ENCODE results near the gene RNF112. TPM values are rescaled to one million over a fixed set of nuclear protein-coding genes. Genes with fewer than 3 reads are reported as not detected.
"Not testable (repeated sequence)": the region's sequence is repeated elsewhere in the genome, so short reads cannot be mapped to it uniquely, and the experiment has no call there.

The RNF112 gene
- total RNA-seq, 2 donors from 2014 or later = 0.84 to 1.6 TPM

GRCh38 chr17:19457830-19458271 lies 46.8 kb downstream of the RNF112 start:
- no peak for ATAC-seq (replicated peaks in 1 of 2)
- Mint-ChIP-seq H3K4me3 (no peak overlapping the region), H3K36me3 (ENCODE audit: insufficient read depth in 2 of 2) (no peaks in the 10 kb centered on the region), H3K4me1 (ENCODE audit: low read depth) (peaks cover 15% of the 10 kb centered on the region), H3K27ac (no peak overlapping the region), H3K27me3 (ENCODE audit: low read depth) (no peaks in the 10 kb centered on the region), H3K9me3 (no peaks in the 10 kb centered on the region)
- no peak for DNase-seq

- DNase-seq; H3K27me3 Mint-ChIP-seq (ENCODE audit: low read depth); H3K4me3 Mint-ChIP-seq; H3K36me3 Mint-ChIP-seq (ENCODE audit: insufficient read depth in 2 of 2); H3K27ac Mint-ChIP-seq; H3K9me3 Mint-ChIP-seq; ATAC-seq (replicated peaks in 1 of 2): not testable (repeated sequence)
- H3K4me1 Mint-ChIP-seq (ENCODE audit: low read depth) = peaks cover 21% of the 10 kb centered on the region
Observed at GRCh38 chr17:19458481-19458880, 47.4 kb downstream of the RNF112 start.

- not testable (repeated sequence) for H3K27ac Mint-ChIP-seq; H3K36me3 Mint-ChIP-seq (ENCODE audit: insufficient read depth in 2 of 2); DNase-seq; H3K4me3 Mint-ChIP-seq; ATAC-seq (replicated peaks in 1 of 2); H3K27me3 Mint-ChIP-seq (ENCODE audit: low read depth); H3K9me3 Mint-ChIP-seq
- H3K4me1 Mint-ChIP-seq (ENCODE audit: low read depth) = peaks cover 27% of the 10 kb centered on the region
Observed at GRCh38 chr17:19459018-19459655, 48.1 kb downstream of the RNF112 start.

GRCh38 chr17:19460700-19461099 lies 49.7 kb downstream of the RNF112 start:
- H3K9me3 Mint-ChIP-seq = no peaks in the 10 kb centered on the region
- ATAC-seq (replicated peaks in 1 of 2) (no peak), DNase-seq (no peak)
- H3K27me3 Mint-ChIP-seq (ENCODE audit: low read depth) = no peaks in the 10 kb centered on the region
- H3K27ac Mint-ChIP-seq = no peak overlapping the region
- no peak overlapping the region for H3K4me3 Mint-ChIP-seq
- peaks cover 27% of the 10 kb centered on the region for H3K4me1 Mint-ChIP-seq (ENCODE audit: low read depth)
- no peaks in the 10 kb centered on the region for H3K36me3 Mint-ChIP-seq (ENCODE audit: insufficient read depth in 2 of 2)

- ATAC-seq (replicated peaks in 1 of 2) (no peak), DNase-seq (no peak)
- Mint-ChIP-seq H3K4me3 (no peak overlapping the region), H3K9me3 (no peaks in the 10 kb centered on the region), H3K4me1 (ENCODE audit: low read depth) (peaks cover 27% of the 10 kb centered on the region), H3K27me3 (ENCODE audit: low read depth) (no peaks in the 10 kb centered on the region), H3K27ac (no peak overlapping the region), H3K36me3 (ENCODE audit: insufficient read depth in 2 of 2) (no peaks in the 10 kb centered on the region)
Observed at GRCh38 chr17:19461116-19461515, 50.1 kb downstream of the RNF112 start.

- H3K9me3 Mint-ChIP-seq = no peaks in the 10 kb centered on the region
- H3K4me1 Mint-ChIP-seq (ENCODE audit: low read depth) = peaks cover 27% of the 10 kb centered on the region
- ATAC-seq (replicated peaks in 1 of 2) (no peak), DNase-seq (no peak)
- no peak overlapping the region for H3K27ac Mint-ChIP-seq
- H3K4me3 Mint-ChIP-seq = no peak overlapping the region
- no peaks in the 10 kb centered on the region for H3K27me3 Mint-ChIP-seq (ENCODE audit: low read depth)
- H3K36me3 Mint-ChIP-seq (ENCODE audit: insufficient read depth in 2 of 2) = no peaks in the 10 kb centered on the region
Observed at GRCh38 chr17:19461681-19462080, 50.6 kb downstream of the RNF112 start.

- Mint-ChIP-seq H3K4me3 (peak overlapping the region in 1 of 2 donors; percentile 3), H3K4me1 (ENCODE audit: low read depth) (peaks cover 27% of the 10 kb centered on the region)
- H3K27ac Mint-ChIP-seq; ATAC-seq (replicated peaks in 1 of 2); H3K36me3 Mint-ChIP-seq (ENCODE audit: insufficient read depth in 2 of 2); DNase-seq; H3K27me3 Mint-ChIP-seq (ENCODE audit: low read depth); H3K9me3 Mint-ChIP-seq: not testable (repeated sequence)
Observed at GRCh38 chr17:19462456-19463035, 51.5 kb downstream of the RNF112 start.

- Mint-ChIP-seq H3K27ac (no peak overlapping the region), H3K9me3 (no peaks in the 10 kb centered on the region), H3K4me1 (ENCODE audit: low read depth) (peaks cover 21% of the 10 kb centered on the region), H3K36me3 (ENCODE audit: insufficient read depth in 2 of 2) (no peaks in the 10 kb centered on the region), H3K4me3 (no peak overlapping the region), H3K27me3 (ENCODE audit: low read depth) (no peaks in the 10 kb centered on the region)
- DNase-seq (no peak), ATAC-seq (replicated peaks in 1 of 2) (no peak)
Observed at GRCh38 chr17:19464031-19465026, 53.3 kb downstream of the RNF112 start.

Other genes starting within 250 kb of the RNF112 start
- 1 to 10 TPM; 5.3 to 9.0 TPM for gene EPN2, start 173.9 kb upstream of the RNF112 start, total RNA-seq
- gene B9D1, start 48.5 kb upstream of the RNF112 start, total RNA-seq = 1 to 10 TPM; 2.4 to 4.3 TPM
- 10 to 100 TPM; 13.6 to 16.7 TPM for gene MAPK7, start 32.7 kb upstream of the RNF112 start, total RNA-seq
- under 1 TPM; 0.44 to 0.82 TPM for gene MFAP4, start 24.0 kb upstream of the RNF112 start, total RNA-seq
- gene SLC47A1, start 122.6 kb downstream of the RNF112 start, total RNA-seq = 1 to 10 TPM in 1 of 2 donors, under 1 TPM in 1; 0.65 to 1.5 TPM
- gene ALDH3A2, start 237.5 kb downstream of the RNF112 start, total RNA-seq = 10 to 100 TPM; 19.7 to 25.1 TPM